Prostate gland (tissue), 2 donors: ENCODE results near the gene KHNYN. TPM values are rescaled to one million over a fixed set of nuclear protein-coding genes. Genes with fewer than 3 reads are reported as not detected.

Source experiments
- DNase-seq: peaks from one replicate; pipeline ENCODE4 v3.0.0-alpha.2; 2019; ENCODE audit warnings: low spot score
- H3K27ac ChIP-seq, 2 donors: fragments of 200-600 bp; sonication (generic); 2 replicates each; pipeline ENCODE4 v1.5.1; 2017 to 2019
- H3K27me3 ChIP-seq: fragments of 200-600 bp; sonication (generic); replicated peaks from 2 replicates; pipeline ENCODE4 v1.5.1; 2019; ENCODE audit not compliant: insufficient read depth
- H3K36me3 ChIP-seq, 2 donors: fragments of 200-600 bp; sonication (generic); 1 replicate in 1 of 2; 2 replicates in 1 of 2; pipeline versions ENCODE4 v1.5.1 to v1.8.1; 2017 to 2019
- H3K4me1 ChIP-seq: fragments of 200-600 bp; sonication (generic); replicated peaks from 2 replicates; pipeline ENCODE4 v1.5.1; 2019
- H3K4me3 ChIP-seq, 2 donors: fragments of 200-600 bp; sonication (generic); 2 replicates each; pipeline ENCODE4 v1.5.1; 2017 to 2019
- H3K9me3 ChIP-seq: fragments of 200-600 bp; sonication (generic); 2 replicates; pipeline ENCODE4 v1.5.1; 2017
- POLR2A ChIP-seq: fragments of 450-650 bp; IDR thresholded peaks from one replicate; pipeline ENCODE4 v1.6.1; 2016; ENCODE audit warnings: antibody characterized with exemption, mild to moderate bottlenecking
- POLR2AphosphoS5 ChIP-seq: sonication (generic); formaldehyde crosslinking; IDR thresholded peaks from one replicate; pipeline ENCODE4 v1.6.1; 2017; ENCODE audit warnings: antibody characterized with exemption
- WGBS: methylation state at CpG from one replicate; pipeline ENCODE4 v1.1.5; 2018; 5-methylcytosine and 5-hydroxymethylcytosine counted together
- intact Hi-C: fragments of 100-400 bp; cut with DNase I; formaldehyde crosslinking; loops from one replicate; pipeline ENCODE4 v1.14.2; 2022
- total RNA-seq, 2 donors: library from RNA; depleted of rRNA; stranded (reverse); fragments of >200 nt; gene quantifications; one replicate each; pipeline ENCODE4 v1.1.0, GENCODE V29; 2016
- TF ChIP-seq, protein P1 (sequence below), 4 experiments: fragments of 200-600 bp in 2 of 4; fragments of 450-650 bp in 2 of 4; sonication (generic) in 2 of 4; IDR thresholded peaks; 1 replicate in 3 of 4; 2 replicates in 1 of 4; pipeline ENCODE4 v1.5.1; 2016 to 2019; ENCODE audit warnings: antibody characterized with exemption in 4 of 4, mild to moderate bottlenecking in 2 of 4, moderate library complexity in 2 of 4

The KHNYN gene
- total RNA-seq, 2 donors from 2014 or later, result 57.0 to 91.2 TPM

DNA sequence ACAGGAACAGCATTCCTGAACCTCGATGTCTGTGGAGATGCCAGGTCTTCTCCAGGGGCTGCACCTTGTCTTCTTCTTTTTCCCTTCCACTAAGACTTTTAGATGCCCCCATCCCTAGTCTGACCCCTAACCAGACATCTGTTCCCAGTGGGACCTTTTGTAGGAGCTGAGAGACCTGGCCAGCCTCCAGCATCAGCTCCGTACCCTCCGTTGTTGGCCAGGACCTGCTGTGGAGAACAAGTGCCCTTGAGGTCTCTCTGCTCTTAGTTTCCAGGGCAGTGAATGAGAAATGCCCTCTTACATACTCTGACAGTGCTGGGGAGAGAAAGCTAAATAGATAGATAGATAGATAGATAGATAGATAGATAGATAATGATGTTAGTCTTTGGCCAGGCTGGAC is 29.6 kb downstream of the KHNYN start:
- WGBS, result 92% methylated on average over 3 of the region's 3 CpGs
- no peak for DNase-seq
- Histone ChIP-seq H3K9me3 (no peaks in the 10 kb centered on the region), H3K4me1 (no peaks in the 10 kb centered on the region), H3K27me3 (no peaks in the 10 kb centered on the region), H3K36me3 (no peaks in the 10 kb centered on the region), H3K27ac (no peak overlapping the region), H3K4me3 (no peak overlapping the region)
- intact Hi-C loops, result no loop called here
- no peak for TF ChIP-seq POLR2AphosphoS5
- TF ChIP-seq, protein P1, sequence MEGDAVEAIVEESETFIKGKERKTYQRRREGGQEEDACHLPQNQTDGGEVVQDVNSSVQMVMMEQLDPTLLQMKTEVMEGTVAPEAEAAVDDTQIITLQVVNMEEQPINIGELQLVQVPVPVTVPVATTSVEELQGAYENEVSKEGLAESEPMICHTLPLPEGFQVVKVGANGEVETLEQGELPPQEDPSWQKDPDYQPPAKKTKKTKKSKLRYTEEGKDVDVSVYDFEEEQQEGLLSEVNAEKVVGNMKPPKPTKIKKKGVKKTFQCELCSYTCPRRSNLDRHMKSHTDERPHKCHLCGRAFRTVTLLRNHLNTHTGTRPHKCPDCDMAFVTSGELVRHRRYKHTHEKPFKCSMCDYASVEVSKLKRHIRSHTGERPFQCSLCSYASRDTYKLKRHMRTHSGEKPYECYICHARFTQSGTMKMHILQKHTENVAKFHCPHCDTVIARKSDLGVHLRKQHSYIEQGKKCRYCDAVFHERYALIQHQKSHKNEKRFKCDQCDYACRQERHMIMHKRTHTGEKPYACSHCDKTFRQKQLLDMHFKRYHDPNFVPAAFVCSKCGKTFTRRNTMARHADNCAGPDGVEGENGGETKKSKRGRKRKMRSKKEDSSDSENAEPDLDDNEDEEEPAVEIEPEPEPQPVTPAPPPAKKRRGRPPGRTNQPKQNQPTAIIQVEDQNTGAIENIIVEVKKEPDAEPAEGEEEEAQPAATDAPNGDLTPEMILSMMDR (IDR thresholded peaks at IDR 0.05), result no peak
- no peak for TF ChIP-seq POLR2A

DNA sequence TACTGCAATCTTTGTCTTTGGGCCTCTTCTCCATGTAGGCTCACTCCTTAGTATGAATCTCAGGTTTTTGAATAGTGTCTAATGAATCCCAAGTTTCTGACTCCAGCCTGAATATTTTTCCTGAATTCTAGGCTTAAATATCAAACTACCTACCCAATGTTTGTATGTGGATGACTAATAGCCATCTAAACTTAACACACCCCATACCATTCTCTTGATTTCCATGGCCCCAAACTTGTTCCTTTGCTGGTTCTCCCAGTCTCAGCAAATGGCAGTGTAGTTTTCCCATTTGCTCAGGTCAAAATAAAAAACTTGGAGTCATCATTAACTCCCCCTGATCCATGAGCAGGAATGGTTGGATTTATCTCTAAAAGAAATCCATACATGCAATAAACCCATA is 31.6 kb downstream of the KHNYN start:
- H3K9me3 ChIP-seq, result no peaks in the 10 kb centered on the region
- no peak for TF ChIP-seq POLR2A
- TF ChIP-seq POLR2AphosphoS5, result no peak
- TF ChIP-seq, protein P1 (IDR thresholded peaks at IDR 0.05), result no peak
- DNase-seq, result no peak
- no peaks in the 10 kb centered on the region for H3K4me1 ChIP-seq
- no peaks in the 10 kb centered on the region for H3K27me3 ChIP-seq
- no peak overlapping the region for H3K27ac ChIP-seq
- no peak overlapping the region for H3K4me3 ChIP-seq
- no peaks in the 10 kb centered on the region for H3K36me3 ChIP-seq
- intact Hi-C loops, result no loop called here

DNA sequence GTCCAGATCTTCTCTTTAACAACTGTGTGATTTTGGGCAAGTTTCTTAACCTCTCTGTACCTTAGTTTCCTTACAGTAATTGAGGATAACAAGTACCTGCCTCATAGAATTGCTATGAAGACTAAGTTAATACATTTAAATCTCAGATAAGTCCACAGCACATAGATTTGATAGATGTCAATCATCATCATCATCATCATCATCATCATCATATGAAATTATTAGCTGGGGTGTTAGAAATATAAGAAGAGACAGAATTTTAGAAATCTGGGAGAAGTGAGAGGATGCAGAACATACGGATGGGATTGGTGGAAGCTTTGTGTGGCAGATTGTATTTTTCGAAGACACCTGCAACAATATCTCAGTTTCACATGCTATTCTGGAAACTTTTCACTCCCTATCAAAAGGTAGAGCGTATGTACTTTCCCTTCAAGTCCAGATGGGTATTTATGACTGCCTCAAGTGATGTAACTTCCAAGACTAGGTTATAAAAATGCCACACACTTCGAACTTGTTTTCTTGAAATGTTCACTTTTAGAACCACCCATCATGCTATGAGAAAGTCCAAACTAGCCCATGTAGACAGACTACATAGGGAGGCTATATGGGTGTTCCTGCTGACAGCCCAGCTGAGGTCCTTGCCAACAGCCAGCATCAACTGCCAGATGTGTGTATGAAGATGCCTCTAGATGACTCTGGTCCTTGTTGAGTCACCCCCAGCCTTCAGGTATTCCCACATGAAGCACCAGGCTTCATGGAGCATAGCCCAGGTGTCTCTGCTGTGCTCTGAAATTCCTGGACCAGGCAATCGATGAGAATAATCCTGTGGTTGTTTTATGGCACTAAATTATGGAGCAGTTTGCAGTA is 33.5 kb downstream of the KHNYN start:
- no peaks in the 10 kb centered on the region for H3K36me3 ChIP-seq
- intact Hi-C loops, result no loop called here

DNA sequence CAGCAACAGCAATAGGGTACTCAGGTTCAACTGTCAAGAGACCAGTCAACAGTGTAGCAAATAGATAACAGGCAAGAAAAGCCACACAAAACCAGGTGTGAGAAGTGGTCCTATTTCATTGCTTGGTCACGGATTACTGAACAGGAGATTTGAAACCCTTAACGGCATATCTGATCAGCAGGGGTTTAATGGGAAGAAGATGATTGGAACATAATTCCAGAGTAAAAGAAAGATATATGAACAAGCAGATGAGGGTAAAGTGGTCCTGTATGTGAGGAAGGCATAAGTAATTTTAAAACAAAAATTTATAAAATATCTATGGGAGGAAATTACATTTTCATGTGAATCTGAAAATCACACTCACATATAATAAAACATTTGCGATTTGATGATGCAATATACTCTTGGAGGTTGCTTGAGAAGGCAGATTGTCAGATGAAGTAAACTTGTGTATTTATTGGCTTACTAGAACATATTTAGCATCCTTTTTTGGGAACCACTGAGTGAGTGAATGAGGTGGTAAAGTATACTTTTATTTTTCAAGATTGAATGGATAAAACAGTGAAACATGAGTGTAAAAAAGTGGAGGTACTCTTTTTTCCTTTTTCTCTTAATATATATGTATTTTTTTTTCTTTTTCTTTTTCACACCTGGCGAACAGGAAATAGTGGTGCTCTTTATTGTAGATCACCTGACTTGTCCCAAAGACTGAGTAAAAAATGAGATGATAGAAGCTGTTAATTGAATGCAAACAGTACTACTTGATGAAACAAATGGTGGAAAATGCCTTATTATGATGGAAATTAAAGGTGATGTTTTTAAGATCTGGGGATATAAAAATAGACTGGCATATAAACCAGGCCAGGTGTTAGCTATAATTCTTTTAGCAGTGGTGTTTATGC is 34.4 kb downstream of the KHNYN start:
- intact Hi-C loops, result no loop called here
- H3K36me3 ChIP-seq, result no peaks in the 10 kb centered on the region
- WGBS, result 65% methylated on average over 4 of the region's 4 CpGs
- no peaks in the 10 kb centered on the region for H3K4me1 ChIP-seq
- H3K27ac ChIP-seq, result no peak overlapping the region
- H3K9me3 ChIP-seq, result no peaks in the 10 kb centered on the region
- H3K4me3 ChIP-seq, result no peak overlapping the region
- no peak for DNase-seq
- no peak for TF ChIP-seq POLR2A
- TF ChIP-seq, protein P1 (IDR thresholded peaks at IDR 0.05), result no peak
- no peak for TF ChIP-seq POLR2AphosphoS5
- no peaks in the 10 kb centered on the region for H3K27me3 ChIP-seq

More for the DNA sequence above, 33.5 kb downstream of the KHNYN start:
- WGBS, result 40% methylated on average over 5 of the region's 5 CpGs
- Histone ChIP-seq H3K27me3 (no peaks in the 10 kb centered on the region), H3K27ac (no peak overlapping the region), H3K4me1 (no peaks in the 10 kb centered on the region), H3K9me3 (no peaks in the 10 kb centered on the region), H3K4me3 (no peak overlapping the region)
- DNase-seq, result no peak
- no peak for TF ChIP-seq POLR2A
- no peak for TF ChIP-seq POLR2AphosphoS5
- TF ChIP-seq, protein P1 (IDR thresholded peaks at IDR 0.05), result no peak
